ENCODE results near the gene SCAP. TPM values are rescaled to one million over a fixed set of nuclear protein-coding genes. Genes with fewer than 3 reads are reported as not detected.

The SCAP gene
- total and polyA plus RNA-seq, 2 experiments from 2014 or later = 35.5 to 141 TPM

- TF ChIP-seq ZNF462 (CRISPR knock-in tag; IDR thresholded peaks at IDR 0.05) (no peak), ZNF331 (CRISPR knock-in tag; IDR thresholded peaks at IDR 0.05; ENCODE audit: low read depth) (no peak)
Observed at GRCh38 chr3:47427866-47428265, 47.9 kb downstream of the SCAP start (continued).

- H3K27ac ChIP-seq (ENCODE audit: low read depth) = 0 out of 2 replicates have a peak overlapping the region, but pooled peaks have one; percentile 32
- no peak overlapping the region for H3K4me3 ChIP-seq
- no peak overlapping the region for H3K4me2 ChIP-seq
- no peaks in the 10 kb centered on the region; the same call in 2 of the 3 replicates for H3K9me3 Mint-ChIP-seq
- ATAC-seq (no peak), DNase-seq (ENCODE audit: low spot score) (no peak)
- H2AFZ ChIP-seq = no peak overlapping the region
- H3K79me2 ChIP-seq (replicated peaks; ENCODE audit: insufficient read depth) = no peaks in the 10 kb centered on the region
- H3K4me1 Mint-ChIP-seq = peaks cover 5% of the 10 kb centered on the region
- no peaks in the 10 kb centered on the region for H3K27me3 ChIP-seq (ENCODE audit: insufficient read depth)
- peaks cover 42% of the 10 kb centered on the region for H3K36me3 Mint-ChIP-seq (ENCODE audit: low read depth)
- no peak overlapping the region for H3K4me3 Mint-ChIP-seq
- no peaks in the 10 kb centered on the region for H3K4me1 ChIP-seq (ENCODE audit: insufficient read depth)
- no peaks in the 10 kb centered on the region; the same call in 1 of the 2 replicates for H3K36me3 ChIP-seq (ENCODE audit: insufficient read depth)
- H3K27ac Mint-ChIP-seq = no peak overlapping the region; the same call in 1 of the 2 replicates
- no peaks in the 10 kb centered on the region for H3K9me2 ChIP-seq (ENCODE audit: insufficient read depth)
- peaks cover 7% of the 10 kb centered on the region for H3K27me3 Mint-ChIP-seq (ENCODE audit: insufficient read depth, low read depth, poor library complexity)
- peaks cover 4% of the 10 kb centered on the region for H3F3A ChIP-seq (replicated peaks; ENCODE audit: low read depth)
- H4K20me1 ChIP-seq (replicated peaks; ENCODE audit: insufficient read depth) = peaks cover 6% of the 10 kb centered on the region
- TF ChIP-seq JUNB (IDR thresholded peaks at IDR 0.05; ENCODE audit: unreplicated experiment) (no peak), STAT1 (IDR thresholded peaks at IDR 0.05; ENCODE audit: unreplicated experiment) (no peak), ETS1 (IDR thresholded peaks at IDR 0.05) (no peak), NANOG (IDR thresholded peaks at IDR 0.05; ENCODE audit: borderline replicate concordance) (no peak), EZH2phosphoT487 (IDR thresholded peaks at IDR 0.05; ENCODE audit: unreplicated experiment) (no peak), EZH2 (IDR thresholded peaks at IDR 0.05; ENCODE audit: low read depth, unreplicated experiment) (no peak), CTCF (conservative IDR thresholded peaks at IDR 0.05; ENCODE audit: low read depth in 2 of 2) (no peak)
Observed at GRCh38 chr3:47425959-47426358, 49.8 kb downstream of the SCAP start.
